ENCODE results near the gene COL4A1.

Gene COL4A1

DNA sequence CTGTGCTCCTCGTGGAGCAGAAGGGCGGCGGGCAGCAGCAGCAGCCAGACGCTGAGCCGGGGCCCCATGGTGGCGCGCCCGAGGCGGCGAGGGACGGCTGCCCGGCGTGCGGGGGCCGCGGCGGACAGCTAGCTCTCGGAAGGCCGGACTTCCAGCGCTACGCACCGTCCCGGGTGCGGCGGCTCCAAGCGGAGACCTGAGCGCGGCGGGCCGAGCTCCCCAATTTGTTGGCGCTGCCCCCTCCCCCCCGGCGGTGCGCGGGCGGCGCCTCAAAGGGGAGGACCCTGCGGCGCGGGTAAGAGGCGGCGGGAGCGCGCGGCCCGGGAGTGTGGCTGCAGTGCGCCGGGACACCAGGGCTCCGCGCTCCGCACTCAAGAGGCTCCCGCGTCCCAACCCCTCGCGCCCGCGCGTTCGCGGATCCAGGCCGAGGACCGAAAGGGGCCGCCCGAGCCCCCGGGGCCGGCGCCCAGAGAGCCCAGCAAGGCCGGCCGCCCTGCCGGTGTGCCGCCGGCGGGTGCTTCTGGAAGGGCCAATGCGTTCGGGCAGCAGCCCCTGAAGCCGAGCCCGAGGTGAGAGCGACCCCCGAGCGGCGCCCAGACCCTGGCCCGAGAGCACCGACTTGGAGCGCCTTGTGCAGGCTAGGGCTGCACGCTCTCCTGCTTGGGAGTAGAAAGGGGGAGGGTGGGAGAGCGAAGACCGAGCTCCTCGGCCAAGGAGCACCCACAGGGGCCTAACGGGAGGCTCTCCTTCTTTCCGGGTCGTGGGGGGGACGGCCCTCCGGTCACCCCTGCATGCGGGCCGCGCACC lies at the start of gene COL4A1, which contains the start of gene COL4A2:
TSS of gene COL4A1 (minus strand) at position 198 of the 807 bp plus-strand sequence. CDS start at position 68, 130 bp downstream.
TSS of gene COL4A2 (plus strand) at position 325 of the 807 bp plus-strand sequence. CDS start 620 bp downstream, outside the sequence.
- DNase-seq, result peak; percentile 48

DNA sequence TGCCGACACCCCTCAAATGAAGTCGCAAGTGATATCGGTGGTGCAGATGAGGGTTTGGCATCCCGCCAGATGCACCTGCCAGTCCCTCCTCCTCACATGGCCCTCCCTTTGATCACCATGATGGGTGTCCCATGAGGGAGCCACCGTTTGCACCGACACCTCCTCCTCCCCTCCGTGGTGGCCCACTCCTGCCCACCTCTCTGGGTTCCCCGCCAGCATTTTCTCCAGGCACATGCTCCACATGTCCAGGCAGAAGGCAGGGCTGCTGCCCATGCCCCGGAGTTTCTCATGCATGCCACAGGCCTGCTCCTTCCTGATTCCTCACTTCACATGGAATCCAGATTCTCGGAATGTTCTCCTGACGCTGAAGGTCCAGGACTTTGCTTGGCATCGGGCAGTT lies 49.4 kb upstream of the COL4A1 start:
- no peak for DNase-seq

DNA sequence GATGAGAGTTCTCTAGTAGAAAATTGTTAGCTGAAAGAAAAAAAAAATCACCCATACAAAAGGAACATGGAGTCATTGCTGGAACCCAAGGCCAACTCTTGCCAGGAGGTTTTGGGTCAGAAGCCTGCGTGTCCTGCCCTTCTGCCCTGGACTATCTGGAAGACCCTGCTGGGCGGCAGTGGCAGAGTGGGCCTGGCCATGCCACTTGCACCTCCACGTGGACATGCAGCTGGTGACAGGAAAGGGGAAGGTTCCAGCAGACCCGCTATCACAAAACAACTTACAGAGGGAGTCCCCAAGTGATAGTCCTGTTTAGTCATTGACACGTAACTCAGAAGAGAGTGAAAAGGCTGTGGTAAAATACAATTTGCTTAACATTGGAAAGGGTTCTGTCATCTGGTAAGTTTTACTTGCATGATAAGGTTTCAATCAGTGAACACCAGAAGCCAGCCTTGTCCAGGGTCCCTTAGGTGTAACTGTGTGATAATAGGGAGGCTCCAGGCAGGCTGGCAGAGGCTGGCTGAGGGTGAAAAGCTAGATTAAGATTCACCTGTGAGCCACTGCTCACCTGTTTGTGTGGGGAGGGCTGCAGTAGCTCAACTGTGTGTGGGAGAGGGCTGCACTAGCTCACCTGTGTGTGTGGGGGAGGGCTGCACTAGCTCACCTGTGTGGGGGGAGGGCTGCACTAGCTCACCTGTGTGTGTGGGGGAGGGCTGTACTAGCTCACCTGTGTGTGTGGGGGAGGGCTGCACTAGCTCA lies 47.9 kb upstream of the COL4A1 start:
- DNase-seq, result no peak

DNA sequence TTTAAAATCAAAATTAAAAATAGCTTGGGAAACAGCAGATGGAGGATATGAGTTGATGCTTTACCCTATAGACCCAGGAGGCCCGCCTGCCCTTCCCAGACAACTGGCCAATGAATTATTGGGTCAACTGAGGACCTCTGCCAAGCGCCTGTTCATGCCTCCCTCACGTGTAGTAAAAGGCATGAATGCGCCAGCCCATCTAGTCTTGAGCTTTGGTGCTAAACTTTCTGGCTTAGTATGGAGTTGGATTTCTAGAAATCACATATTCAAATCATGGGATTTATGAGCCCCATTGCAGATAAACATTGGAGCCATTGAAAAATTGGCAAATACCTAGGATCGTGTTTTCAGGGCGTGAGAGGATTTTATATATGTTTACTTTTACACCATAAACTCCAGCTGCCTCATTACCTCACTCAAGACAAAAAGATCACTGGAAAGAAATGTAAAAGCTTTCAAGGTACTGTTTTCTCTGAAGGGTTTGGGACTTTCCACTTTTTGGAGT lies 47.2 kb upstream of the COL4A1 start:
- DNase-seq, result no peak

DNA sequence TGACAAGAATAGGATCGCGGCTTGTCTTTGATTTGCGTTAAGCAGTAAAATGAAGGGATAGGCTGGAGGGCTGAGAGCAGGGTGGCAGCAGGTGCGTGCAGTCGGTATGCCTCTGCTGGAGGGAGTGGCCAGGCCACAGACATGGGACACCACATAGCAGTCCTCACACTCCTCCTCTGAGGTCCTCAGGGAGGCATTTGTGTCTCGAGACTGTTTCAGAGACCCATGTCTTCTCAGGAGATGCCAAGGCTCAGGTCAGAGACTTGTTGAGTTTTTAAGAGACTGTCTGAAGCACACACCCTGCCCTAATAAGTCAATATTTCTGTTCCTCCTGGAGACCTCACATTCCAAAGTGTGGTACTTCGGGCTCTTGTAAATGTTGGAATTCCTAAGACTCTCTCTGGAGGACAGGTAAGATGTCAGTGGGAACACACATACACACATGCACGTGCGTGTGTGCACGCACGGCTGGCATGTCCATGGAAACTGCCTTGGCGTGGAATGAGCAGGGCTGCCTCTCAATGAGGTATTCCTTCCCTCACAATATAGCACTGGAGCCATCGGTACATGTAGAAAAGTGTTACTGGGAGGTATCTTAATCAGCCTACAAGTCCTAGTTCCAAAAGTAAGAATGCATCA lies 46.5 kb upstream of the COL4A1 start:
- DNase-seq, result no peak

DNA sequence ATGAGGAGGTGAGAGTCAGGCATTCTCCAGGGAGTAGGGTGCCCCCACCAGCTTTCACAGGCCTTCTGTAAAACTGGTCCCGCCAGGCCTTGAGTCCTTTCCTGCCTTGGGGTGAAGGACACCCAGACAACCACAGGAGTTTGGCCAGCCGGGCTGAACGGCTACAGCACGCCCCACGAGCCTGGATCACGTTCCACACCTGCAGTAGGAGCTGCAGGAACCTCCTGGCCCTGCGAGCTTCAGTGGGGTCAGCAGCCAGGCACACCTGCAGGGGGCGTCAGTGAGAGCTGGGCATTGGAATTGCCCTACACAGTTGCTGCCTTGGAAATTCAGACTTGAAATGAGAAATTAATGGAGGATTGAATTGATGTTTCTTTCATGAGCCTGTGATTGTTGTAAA lies 45.8 kb upstream of the COL4A1 start:
- no peak for DNase-seq

DNA sequence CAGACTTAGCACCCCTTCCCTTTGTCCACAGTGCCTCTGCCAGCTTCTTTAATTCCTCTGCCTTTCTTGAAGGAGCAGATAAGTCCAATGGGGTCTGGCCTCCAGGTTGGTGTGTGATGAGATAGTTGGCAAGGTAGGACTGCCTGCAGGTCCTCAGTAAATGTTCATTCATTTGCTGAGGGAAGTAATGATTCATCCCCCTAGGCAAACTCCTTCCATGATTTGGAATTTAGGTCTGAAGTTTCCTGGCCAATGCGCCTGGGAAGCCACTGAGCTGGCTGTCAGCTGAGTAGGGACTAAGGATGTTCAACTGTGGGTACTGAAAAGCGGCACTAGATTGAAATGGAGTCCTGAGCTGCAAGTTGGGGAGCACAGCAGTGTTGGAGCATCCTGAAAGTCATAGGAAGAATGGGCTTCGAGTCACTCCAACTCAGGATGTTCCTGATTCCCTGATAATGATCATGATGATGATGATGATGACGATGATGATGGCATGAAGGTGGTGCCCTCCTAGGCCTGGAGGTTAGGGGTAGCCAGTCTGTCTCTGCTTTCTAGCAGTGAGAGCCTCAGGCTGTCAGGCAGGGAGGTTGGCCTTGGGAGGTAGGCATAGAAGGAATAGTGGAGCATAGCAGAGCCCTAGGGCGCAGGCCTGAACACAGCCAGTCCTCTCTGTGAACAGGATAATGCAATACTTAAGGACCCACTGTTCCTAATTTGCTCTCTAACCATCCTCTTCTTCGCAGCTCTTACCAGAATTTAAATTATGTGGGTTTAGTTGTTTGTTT lies 44.9 kb upstream of the COL4A1 start:
- DNase-seq, result no peak

- DNase-seq, result no peak
Measured at GRCh38 chr13:110350509-110350908, 43.6 kb upstream of the COL4A1 start.

DNA sequence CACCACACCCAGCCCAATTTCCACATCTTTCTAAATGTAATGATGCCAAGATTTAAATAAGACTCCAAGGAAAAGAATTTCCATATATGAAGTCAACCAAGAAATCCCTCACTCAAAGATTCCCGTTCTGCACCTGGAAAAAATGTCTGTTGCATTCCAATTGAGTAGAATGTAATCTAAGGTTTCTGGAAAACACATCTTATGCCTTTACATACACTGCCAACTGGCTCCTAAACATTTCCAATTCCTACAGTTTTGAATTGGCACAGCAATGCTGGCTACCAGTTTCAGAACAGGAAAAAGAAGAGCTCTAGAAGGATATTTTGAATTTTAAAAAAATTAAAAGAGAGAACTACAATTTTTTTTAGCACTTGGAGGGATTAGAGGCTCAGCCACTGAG lies 43.1 kb upstream of the COL4A1 start:
- no peak for DNase-seq

DNA sequence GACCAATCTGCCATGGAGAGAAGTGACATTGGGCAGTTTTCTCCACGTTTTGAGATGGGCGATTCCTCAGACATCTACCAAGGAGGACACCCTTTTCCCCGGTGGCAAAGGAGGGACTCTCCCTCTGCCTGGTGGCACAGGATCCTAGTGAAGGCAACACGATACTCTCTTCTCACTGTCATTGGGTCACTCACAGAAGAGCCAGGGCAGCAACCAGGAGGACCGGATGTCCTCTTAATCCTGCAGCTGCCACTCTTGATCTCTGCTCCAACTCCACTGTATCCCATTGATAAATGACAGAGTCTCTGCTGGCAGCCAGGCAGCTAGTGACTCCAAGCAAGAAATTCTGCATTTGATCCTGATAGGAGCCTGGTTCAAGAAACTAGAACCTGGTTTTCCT lies 42.3 kb upstream of the COL4A1 start:
- DNase-seq, result no peak

- DNase-seq, result no peak
Measured at GRCh38 chr13:110348309-110349105, 41.5 kb upstream of the COL4A1 start.

- DNase-seq, result no peak
Measured at GRCh38 chr13:110347535-110348308, 40.8 kb upstream of the COL4A1 start.

DNA sequence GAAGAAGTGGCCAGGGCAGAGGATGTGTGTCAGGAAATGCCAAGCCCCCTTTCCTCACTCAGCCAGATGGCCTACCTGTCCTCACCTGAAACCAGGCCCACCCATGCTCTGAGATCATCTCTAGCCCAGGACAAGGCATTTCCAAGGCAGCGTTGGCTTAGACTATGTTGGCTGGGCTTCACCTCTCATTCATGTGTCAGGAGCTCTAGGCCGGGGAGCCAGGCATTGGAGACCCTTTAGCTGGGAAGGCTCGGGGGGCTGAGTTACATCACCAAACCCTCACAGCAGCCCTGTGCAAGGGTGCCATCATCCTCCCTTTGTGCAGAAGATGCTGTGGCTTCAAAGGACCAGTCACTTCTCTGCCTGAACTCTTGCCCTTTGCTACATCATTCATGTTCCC lies 40.1 kb upstream of the COL4A1 start:
- no peak for DNase-seq

GRCh38 chr13:110346661-110347067 lies 39.7 kb upstream of the COL4A1 start:
- DNase-seq, result no peak

GRCh38 chr13:110345701-110346100 lies 38.7 kb upstream of the COL4A1 start:
- no peak for DNase-seq

GRCh38 chr13:110345266-110345665 lies 38.3 kb upstream of the COL4A1 start:
- no peak for DNase-seq

GRCh38 chr13:110344320-110344719 lies 37.4 kb upstream of the COL4A1 start:
- DNase-seq, result no peak

DNA sequence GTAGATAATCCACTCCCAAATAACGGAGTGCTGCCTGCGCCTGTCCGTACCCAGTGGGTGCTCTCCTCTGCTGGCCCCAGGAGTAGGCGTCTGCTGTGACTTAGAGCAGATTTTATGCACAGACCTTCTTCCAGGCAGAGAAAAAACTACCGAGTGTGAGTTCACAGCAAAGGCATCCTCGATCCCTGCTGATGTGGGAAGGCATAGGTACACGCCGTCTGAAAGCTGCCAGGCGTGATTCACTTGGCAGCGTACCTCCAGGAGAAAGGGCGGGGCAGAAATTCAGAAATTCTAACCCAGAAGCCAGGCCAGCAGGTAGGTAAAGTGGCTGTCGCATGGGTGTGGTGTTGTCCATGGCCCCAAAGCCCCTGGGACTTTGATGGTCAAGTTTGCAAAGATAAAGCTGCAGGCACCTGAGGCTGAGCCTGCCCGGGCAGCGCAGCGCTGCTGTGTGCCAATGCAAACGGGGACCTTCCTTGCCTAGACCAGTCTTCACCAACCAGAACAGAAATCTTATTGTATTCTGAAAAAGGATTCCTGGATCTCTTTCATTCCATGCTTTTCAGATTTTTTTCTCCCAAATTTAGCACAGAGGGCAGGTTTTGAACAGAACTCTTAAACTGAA lies 36.4 kb upstream of the COL4A1 start:
- DNase-seq, result no peak

- no peak for DNase-seq
Measured at GRCh38 chr13:110342474-110342873, 35.5 kb upstream of the COL4A1 start.

All from activated CD8-positive, alpha-beta memory T cell treated with anti-CD3 and anti-CD28 coated beads for 24 hours (primary cell).